Fibroblast of lung (primary cell): ENCODE data around the gene CDX2. TPM values are rescaled to one million over a fixed set of nuclear protein-coding genes. Genes with fewer than 3 reads are reported as not detected.
A peak's percentile ranks its signal among the peaks of the same experiment; 100 is the strongest.

Experiments used
- DNase-seq, 2 donors: peaks; one replicate each; pipeline versions ENCODE4 v3.0.0 to v3.0.0-alpha.2; 2010; ENCODE audit warnings: low read depth in 2 of 2
- H2AFZ ChIP-seq: 2 replicates; pipeline ENCODE4 v1.5.1; 2012; ENCODE audit warnings: low read length, control low read depth, inconsistent platforms
- H3K27ac ChIP-seq: 2 replicates; pipeline ENCODE4 v1.5.1; 2011; ENCODE audit warnings: low read length, control low read depth; ENCODE audit not compliant: insufficient read depth
- H3K27me3 ChIP-seq: 2 replicates; pipeline ENCODE4 v1.5.1; 2011; ENCODE audit warnings: mild to moderate bottlenecking, low read length; ENCODE audit not compliant: control insufficient read depth, insufficient read depth
- H3K36me3 ChIP-seq: 2 replicates; pipeline ENCODE4 v1.5.1; 2011; ENCODE audit warnings: low read length; ENCODE audit not compliant: control insufficient read depth, insufficient read depth
- H3K4me1 ChIP-seq: 2 replicates; pipeline ENCODE4 v1.5.1; 2011; ENCODE audit warnings: low read length; ENCODE audit not compliant: control insufficient read depth, insufficient read depth; ENCODE audit errors: extremely low read depth
- H3K4me2 ChIP-seq: 2 replicates; pipeline ENCODE4 v1.5.1; 2011; ENCODE audit warnings: low read length, control low read depth; ENCODE audit not compliant: insufficient read depth; ENCODE audit errors: extremely low read depth
- H3K4me3 ChIP-seq, 4 experiments: fragments of 200-600 bp in 1 of 4; sonication (generic) in 1 of 4; replicated peaks in 1 of 4; 2 replicates each; pipeline ENCODE4 v1.5.1; 2011 to 2016; ENCODE audit warnings: low read length in 4 of 4, low read depth in 3 of 4, mild to moderate bottlenecking in 3 of 4, control low read depth in 2 of 4, inconsistent platforms in 1 of 4, mixed read lengths in 1 of 4; ENCODE audit not compliant: insufficient read depth in 1 of 4; ENCODE audit errors: control extremely low read depth in 1 of 4
- H3K79me2 ChIP-seq: 2 replicates; pipeline ENCODE4 v1.5.1; 2012; ENCODE audit warnings: mild to moderate bottlenecking, low read length, inconsistent platforms; ENCODE audit not compliant: control insufficient read depth, insufficient read depth
- H3K9ac ChIP-seq: 2 replicates; pipeline ENCODE4 v1.5.1; 2011; ENCODE audit warnings: mild to moderate bottlenecking, low read length, control low read depth; ENCODE audit not compliant: insufficient read depth
- H3K9me3 ChIP-seq: 2 replicates; pipeline ENCODE4 v1.5.1; 2012; ENCODE audit warnings: low read depth, low read length; ENCODE audit not compliant: control insufficient read depth, insufficient read depth
- H4K20me1 ChIP-seq: 2 replicates; pipeline ENCODE4 v1.5.1; 2011; ENCODE audit warnings: low read length; ENCODE audit not compliant: control insufficient read depth, insufficient read depth; ENCODE audit errors: extremely low read depth
- EZH2 ChIP-seq: IDR thresholded peaks from 2 replicates; pipeline ENCODE4 v1.5.1; 2012; ENCODE audit warnings: low read length, control low read depth, mild to moderate bottlenecking; ENCODE audit errors: missing control alignments
- polyA plus RNA-seq, 2 donors: library from polyadenylated mRNA; depleted of rRNA in 1 of 2; stranded (reverse) in 1 of 2; unstranded in 1 of 2; fragments of >200 nt; gene quantifications; 2 replicates each; pipeline ENCODE4 v1.2.1, GENCODE V29; 2011 to 2012; ENCODE audit warnings: missing spikeins in 1 of 2
- total RNA-seq: library from RNA; depleted of rRNA; stranded (reverse); fragments of >200 nt; gene quantifications from 2 replicates; pipeline ENCODE4 v1.2.1, GENCODE V29; 2014
- TF ChIP-seq, protein P1 (sequence below), 2 donors: IDR thresholded peaks in 1 of 2; conservative IDR thresholded peaks in 1 of 2; 1 replicate in 1 of 2; 2 replicates in 1 of 2; pipeline ENCODE4 v1.5.1; 2011 to 2012; ENCODE audit warnings: low read length in 2 of 2, control low read depth in 1 of 2, inconsistent platforms in 1 of 2, low read depth in 1 of 2, mild to moderate bottlenecking in 1 of 2

The CDX2 gene
- total and polyA plus RNA-seq, 2 donors (not counting 1 experiment from before 2014, with no cell fraction given), result not detected

DNA sequence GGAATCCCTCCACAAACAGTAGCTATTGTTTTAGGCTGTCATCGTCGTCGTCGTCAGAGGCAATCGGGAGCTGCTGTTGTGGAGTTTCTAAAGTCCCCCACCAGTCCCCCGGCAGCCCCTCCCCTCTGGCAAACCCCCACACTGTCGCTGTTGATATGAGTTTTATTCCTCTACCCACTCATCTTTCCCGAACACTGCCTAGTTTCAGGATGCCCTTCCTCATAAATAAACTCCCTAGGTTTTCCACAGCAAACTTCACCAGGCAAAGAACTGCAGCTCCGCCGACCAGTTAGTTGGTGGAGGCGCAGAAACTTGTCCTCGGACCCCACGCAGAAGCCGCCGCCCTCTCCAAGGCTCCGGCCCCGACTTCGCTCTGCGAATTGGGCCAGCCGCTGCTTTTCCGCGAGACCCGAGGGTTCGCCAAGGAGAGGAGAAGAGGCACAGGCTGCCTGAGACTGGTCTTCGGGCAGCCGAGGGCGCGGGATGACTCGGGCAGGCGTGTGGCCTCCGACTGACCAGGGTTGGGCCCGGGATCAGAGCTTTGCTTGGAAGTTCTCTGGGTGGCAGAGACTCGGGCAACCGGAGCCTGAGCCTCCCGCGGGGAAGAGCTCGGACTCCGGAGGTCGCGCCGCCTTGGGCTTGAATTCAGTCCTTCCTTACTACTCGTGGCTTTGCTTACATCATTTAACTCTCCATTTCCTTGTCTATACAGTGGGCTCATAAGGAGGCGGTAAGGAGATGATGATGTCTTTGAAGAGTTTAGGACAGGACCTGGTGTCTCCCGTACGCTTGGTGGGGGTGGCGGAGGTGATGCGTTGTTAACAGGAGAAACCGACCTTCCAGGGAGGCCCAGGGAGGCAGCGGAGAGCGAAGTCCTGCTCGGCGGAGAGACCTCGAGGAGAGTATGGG lies 41.4 kb downstream of the CDX2 start:
- Histone ChIP-seq H3K4me2 (no peak overlapping the region), H4K20me1 (no peaks in the 10 kb centered on the region), H3K36me3 (no peaks in the 10 kb centered on the region), H3K27ac (no peak overlapping the region), H3K27me3 (peaks cover 65% of the 10 kb centered on the region), H2AFZ (no peak overlapping the region), H3K4me3 (no peak overlapping the region), H3K79me2 (no peaks in the 10 kb centered on the region), H3K9ac (no peak overlapping the region), H3K9me3 (no peaks in the 10 kb centered on the region), H3K4me1 (no peaks in the 10 kb centered on the region)
- TF ChIP-seq, protein P1, sequence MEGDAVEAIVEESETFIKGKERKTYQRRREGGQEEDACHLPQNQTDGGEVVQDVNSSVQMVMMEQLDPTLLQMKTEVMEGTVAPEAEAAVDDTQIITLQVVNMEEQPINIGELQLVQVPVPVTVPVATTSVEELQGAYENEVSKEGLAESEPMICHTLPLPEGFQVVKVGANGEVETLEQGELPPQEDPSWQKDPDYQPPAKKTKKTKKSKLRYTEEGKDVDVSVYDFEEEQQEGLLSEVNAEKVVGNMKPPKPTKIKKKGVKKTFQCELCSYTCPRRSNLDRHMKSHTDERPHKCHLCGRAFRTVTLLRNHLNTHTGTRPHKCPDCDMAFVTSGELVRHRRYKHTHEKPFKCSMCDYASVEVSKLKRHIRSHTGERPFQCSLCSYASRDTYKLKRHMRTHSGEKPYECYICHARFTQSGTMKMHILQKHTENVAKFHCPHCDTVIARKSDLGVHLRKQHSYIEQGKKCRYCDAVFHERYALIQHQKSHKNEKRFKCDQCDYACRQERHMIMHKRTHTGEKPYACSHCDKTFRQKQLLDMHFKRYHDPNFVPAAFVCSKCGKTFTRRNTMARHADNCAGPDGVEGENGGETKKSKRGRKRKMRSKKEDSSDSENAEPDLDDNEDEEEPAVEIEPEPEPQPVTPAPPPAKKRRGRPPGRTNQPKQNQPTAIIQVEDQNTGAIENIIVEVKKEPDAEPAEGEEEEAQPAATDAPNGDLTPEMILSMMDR (conservative IDR thresholded peaks at IDR 0.05 in 1 of 2, IDR thresholded peaks at IDR 0.05 in 1 of 2; ENCODE audit: low read depth in 1 of 2, low read length in 2 of 2), result no peak
- peak; percentile 71 for TF ChIP-seq EZH2
- no peak for DNase-seq

DNA sequence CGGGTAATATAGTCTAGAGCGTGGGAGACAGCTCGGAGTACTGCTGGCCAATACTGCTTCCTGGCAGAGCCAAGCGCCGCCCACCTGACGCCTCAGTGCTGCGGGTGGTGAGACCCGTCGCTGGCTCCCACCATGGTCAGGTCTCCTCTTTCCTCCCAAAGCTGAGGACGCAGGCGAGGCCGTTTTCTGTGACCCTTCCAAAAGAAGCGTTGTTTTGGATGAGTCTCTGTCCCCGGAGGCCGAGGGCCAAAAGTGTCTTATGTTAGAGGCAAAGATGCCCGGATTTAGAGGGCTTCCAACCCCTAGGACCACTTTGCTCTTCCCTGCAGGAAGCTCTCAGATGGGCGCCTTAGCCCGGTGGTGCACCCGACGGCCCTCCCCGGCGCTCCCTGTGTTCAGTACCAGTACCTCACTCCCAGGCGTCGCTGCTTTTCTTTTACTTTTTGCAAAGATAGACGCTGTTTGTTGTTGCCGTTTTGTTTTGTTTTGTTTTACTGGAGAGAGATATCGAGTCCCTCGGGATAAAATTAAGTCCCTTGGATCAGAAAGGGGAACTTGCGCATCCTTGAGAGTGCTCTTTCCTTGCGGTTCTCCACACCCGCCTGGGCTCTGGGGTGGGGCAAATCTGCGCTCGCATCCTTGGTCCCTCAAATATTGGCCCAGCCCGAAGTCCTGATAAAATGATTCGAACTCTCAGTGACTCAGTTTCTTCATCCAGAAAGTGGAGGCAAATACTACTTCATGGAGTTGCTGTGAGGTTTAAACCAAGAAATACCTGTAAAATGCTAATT lies 42.3 kb downstream of the CDX2 start:
- H3K36me3 ChIP-seq, result no peaks in the 10 kb centered on the region
- no peaks in the 10 kb centered on the region for H3K79me2 ChIP-seq
- no peaks in the 10 kb centered on the region for H4K20me1 ChIP-seq
- no peak overlapping the region for H3K4me3 ChIP-seq
- H3K4me2 ChIP-seq, result no peak overlapping the region
- peaks cover 73% of the 10 kb centered on the region for H3K27me3 ChIP-seq
- no peak overlapping the region for H3K27ac ChIP-seq
- H3K4me1 ChIP-seq, result no peaks in the 10 kb centered on the region
- H3K9ac ChIP-seq, result no peak overlapping the region
- TF ChIP-seq, protein P1 (conservative IDR thresholded peaks at IDR 0.05 in 1 of 2, IDR thresholded peaks at IDR 0.05 in 1 of 2; ENCODE audit: low read depth in 1 of 2, low read length in 2 of 2), result no peak
- TF ChIP-seq EZH2, result peak; percentile 81
- H3K9me3 ChIP-seq, result no peaks in the 10 kb centered on the region
- H2AFZ ChIP-seq, result no peak overlapping the region
- no peak for DNase-seq
